Right atrium auricular region (tissue), 2 donors: Measurements from ENCODE around the gene EEF2K. TPM values are rescaled to one million over a fixed set of nuclear protein-coding genes. Genes with fewer than 3 reads are reported as not detected.
"Not testable (repeated sequence)": the region's sequence is repeated elsewhere in the genome, so short reads cannot be mapped to it uniquely, and the experiment has no call there.

Experiments
- DNase-seq: peaks from one replicate; pipeline ENCODE4 v3.0.0-alpha.2; 2019; ENCODE audit warnings: low spot score
- H3K27ac ChIP-seq, 2 donors: fragments of 200-600 bp; sonication (generic); 1 replicate in 1 of 2; 2 replicates in 1 of 2; pipeline ENCODE4 v1.5.1; 2016 to 2019
- H3K27me3 ChIP-seq, 2 donors: fragments of 200-600 bp; sonication (generic); one replicate each; pipeline versions ENCODE4 v1.5.1 to v1.6.0; 2017 to 2019
- H3K36me3 ChIP-seq: fragments of 200-600 bp; sonication (generic); one replicate; pipeline ENCODE4 v1.5.1; 2016
- H3K4me1 ChIP-seq, 2 donors: fragments of 200-600 bp; sonication (generic); one replicate each; pipeline versions ENCODE4 v1.5.1 to v1.6.0; 2017 to 2019
- H3K4me3 ChIP-seq, 2 donors: fragments of 200-600 bp; sonication (generic); 1 replicate in 1 of 2; 2 replicates in 1 of 2; pipeline ENCODE4 v1.5.1; 2017 to 2019; ENCODE audit warnings: mild to moderate bottlenecking in 1 of 2, moderate library complexity in 1 of 2
- H3K9me3 ChIP-seq, 2 donors: fragments of 200-600 bp; sonication (generic); one replicate each; pipeline ENCODE4 v1.5.1; 2019
- total RNA-seq, 2 donors: library from RNA; depleted of rRNA; stranded (reverse); fragments of >200 nt; gene quantifications; one replicate each; pipeline ENCODE4 v1.1.0, GENCODE V29; 2016
- TF ChIP-seq, protein P1 (sequence below), 2 donors: fragments of 200-600 bp; sonication (generic); IDR thresholded peaks; one replicate each; pipeline ENCODE4 v1.5.1; 2019; ENCODE audit warnings: antibody characterized with exemption in 2 of 2

Gene EEF2K
- total RNA-seq, 2 donors from 2014 or later, result 12.9 to 18.9 TPM

DNA sequence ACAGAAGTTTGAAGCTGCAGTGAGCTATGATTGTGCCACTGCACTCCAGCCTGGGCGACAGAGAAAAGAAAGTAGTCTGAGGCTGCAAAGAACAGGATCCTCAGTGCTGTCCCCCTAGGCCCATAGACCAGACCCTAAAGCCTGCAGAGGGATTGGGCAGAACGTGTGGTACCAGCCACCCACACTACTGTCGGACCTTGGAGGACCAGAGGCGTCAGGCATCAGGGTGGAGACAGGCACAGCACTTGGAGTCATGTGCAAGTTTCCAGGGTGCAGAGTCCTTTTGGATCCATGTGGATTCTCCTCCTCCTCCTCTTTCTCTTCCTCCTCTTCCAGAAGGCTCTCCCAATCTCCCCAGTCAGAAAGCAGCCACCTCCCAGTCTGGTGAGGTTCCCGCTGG lies 41.6 kb upstream of the EEF2K start:
- no peaks in the 10 kb centered on the region for H3K36me3 ChIP-seq
- peaks cover 0 to 11% of the 10 kb centered on the region in 2 donors for H3K27me3 ChIP-seq
- H3K27ac ChIP-seq, result no peak overlapping the region
- TF ChIP-seq, protein P1, sequence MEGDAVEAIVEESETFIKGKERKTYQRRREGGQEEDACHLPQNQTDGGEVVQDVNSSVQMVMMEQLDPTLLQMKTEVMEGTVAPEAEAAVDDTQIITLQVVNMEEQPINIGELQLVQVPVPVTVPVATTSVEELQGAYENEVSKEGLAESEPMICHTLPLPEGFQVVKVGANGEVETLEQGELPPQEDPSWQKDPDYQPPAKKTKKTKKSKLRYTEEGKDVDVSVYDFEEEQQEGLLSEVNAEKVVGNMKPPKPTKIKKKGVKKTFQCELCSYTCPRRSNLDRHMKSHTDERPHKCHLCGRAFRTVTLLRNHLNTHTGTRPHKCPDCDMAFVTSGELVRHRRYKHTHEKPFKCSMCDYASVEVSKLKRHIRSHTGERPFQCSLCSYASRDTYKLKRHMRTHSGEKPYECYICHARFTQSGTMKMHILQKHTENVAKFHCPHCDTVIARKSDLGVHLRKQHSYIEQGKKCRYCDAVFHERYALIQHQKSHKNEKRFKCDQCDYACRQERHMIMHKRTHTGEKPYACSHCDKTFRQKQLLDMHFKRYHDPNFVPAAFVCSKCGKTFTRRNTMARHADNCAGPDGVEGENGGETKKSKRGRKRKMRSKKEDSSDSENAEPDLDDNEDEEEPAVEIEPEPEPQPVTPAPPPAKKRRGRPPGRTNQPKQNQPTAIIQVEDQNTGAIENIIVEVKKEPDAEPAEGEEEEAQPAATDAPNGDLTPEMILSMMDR (IDR thresholded peaks at IDR 0.05), result no peak
- H3K4me3 ChIP-seq, result no peak overlapping the region
- peaks cover 0 to 6% of the 10 kb centered on the region in 2 donors for H3K4me1 ChIP-seq
- no peak for DNase-seq
- H3K9me3 ChIP-seq, result peaks cover 0 to 6% of the 10 kb centered on the region in 2 donors

DNA sequence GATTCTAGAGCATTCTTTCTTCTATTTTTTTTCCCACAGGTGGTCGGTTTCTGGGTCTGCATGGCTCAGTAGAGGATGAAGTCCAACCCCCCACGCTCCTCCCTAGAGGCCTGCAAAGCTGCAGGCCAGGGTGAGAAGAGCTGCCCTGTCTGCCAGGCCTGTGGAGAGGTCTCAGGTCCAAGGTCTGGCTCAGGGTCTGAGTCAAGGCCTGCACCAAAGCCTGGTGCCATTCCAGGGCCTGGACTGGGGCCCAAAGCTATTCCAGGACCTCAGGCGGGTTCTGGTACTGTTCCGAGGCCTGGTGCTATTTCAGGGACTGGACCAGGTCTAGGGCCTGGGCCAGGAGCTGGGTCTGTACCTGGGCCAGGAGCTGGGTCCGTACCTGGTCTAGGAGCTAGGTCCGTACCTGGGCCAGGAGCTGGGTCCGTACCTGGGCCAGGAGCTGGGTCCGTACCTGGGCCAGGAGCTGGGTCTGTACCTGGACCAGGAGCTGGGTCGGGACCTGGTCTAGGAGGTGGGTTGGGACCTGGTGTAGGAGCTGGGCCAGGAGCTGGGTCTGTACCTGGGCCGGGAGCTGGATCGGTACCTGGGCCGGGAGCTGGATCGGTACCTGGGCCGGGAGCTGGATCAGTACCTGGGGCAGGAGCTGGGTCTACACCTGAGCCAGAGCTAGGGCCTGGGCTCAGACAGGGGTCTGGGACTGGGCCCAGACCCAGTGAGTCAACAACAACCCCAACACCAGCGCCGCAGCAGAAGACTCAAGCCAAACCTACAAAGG lies 40.4 kb upstream of the EEF2K start:
- H3K9me3 ChIP-seq, result peaks cover 0 to 6% of the 10 kb centered on the region in 2 donors
- H3K27me3 ChIP-seq, result peaks cover 0 to 11% of the 10 kb centered on the region in 2 donors
- H3K27ac ChIP-seq, result no peak overlapping the region
- H3K4me3 ChIP-seq, result no peak overlapping the region
- DNase-seq, result no peak
- H3K4me1 ChIP-seq, result peaks cover 0 to 6% of the 10 kb centered on the region in 2 donors
- H3K36me3 ChIP-seq, result no peaks in the 10 kb centered on the region
- TF ChIP-seq, protein P1 (IDR thresholded peaks at IDR 0.05), result no peak

DNA sequence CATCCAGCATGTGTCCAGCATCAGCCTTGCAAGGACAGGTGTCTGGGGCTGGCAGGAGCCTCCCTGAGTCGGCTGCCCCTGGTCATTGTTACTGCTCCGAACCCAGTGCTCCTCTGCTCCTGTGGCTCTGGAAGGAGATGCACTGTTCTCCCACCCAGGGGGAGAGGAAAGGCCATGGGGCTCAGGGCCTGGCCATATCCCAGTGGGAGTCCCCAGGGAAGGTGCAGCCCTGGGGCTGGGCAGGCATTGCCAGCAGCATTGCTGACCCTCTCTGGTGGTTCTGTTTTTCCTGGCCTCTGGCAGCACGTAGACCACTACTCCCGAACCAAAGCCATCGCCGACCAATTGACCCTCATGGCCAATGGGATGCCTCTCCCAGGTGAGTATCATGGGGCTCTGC lies 34.1 kb upstream of the EEF2K start:
- Histone ChIP-seq H3K36me3 (no peaks in the 10 kb centered on the region), H3K4me1 (no peaks in the 10 kb centered on the region), H3K4me3 (no peak overlapping the region), H3K9me3 (no peaks in the 10 kb centered on the region), H3K27ac (no peak overlapping the region), H3K27me3 (no peaks in the 10 kb centered on the region)
- no peak for DNase-seq
- TF ChIP-seq, protein P1 (IDR thresholded peaks at IDR 0.05), result no peak

DNA sequence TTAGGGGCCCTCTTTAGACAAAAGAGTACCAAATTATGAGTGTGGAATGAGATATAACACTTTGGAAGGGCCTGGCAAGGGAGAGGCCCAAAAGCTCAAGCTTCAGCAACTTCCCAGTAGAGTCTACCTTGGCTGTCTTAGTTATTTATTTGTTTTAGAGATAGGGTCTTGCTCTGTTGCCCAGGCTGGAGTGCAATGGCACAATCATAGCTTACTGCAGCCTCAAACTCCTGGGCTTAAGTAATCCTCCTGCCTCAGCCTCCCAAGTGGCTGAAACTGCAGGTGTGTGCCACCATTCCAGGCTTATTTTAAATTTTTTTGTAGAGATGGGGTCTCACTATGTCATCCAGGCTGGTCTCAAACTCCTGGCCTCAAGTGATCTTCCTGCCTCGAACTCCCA lies 33.4 kb upstream of the EEF2K start:
- not testable (repeated sequence) for H3K27me3 ChIP-seq, H3K36me3 ChIP-seq, H3K27ac ChIP-seq, H3K4me3 ChIP-seq, DNase-seq, H3K9me3 ChIP-seq, H3K4me1 ChIP-seq

DNA sequence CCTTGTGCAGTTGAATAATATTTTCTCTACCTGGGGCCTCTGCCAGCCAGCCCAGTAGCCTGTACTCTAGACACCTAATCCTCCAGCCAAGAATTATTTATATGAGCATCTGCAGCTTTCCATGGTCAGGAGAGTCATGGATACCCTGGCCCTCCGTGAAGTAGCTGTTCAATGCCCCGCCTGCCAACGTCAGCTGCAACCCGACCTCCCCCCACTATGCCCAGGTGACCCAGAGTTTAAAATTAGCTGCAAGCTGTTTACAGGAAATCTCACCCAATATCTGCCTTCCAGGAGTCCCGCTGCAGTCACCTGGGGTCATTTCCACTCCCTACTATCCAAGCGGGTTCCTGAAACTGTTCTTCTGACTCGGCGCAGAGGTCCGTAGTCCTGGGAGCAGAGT lies 31.4 kb upstream of the EEF2K start:
- TF ChIP-seq, protein P1 (IDR thresholded peaks at IDR 0.05), result no peak
- no peak for DNase-seq
- Histone ChIP-seq H3K9me3 (no peaks in the 10 kb centered on the region), H3K4me3 (no peak overlapping the region), H3K27ac (no peak overlapping the region), H3K27me3 (no peaks in the 10 kb centered on the region), H3K4me1 (no peaks in the 10 kb centered on the region), H3K36me3 (no peaks in the 10 kb centered on the region)

DNA sequence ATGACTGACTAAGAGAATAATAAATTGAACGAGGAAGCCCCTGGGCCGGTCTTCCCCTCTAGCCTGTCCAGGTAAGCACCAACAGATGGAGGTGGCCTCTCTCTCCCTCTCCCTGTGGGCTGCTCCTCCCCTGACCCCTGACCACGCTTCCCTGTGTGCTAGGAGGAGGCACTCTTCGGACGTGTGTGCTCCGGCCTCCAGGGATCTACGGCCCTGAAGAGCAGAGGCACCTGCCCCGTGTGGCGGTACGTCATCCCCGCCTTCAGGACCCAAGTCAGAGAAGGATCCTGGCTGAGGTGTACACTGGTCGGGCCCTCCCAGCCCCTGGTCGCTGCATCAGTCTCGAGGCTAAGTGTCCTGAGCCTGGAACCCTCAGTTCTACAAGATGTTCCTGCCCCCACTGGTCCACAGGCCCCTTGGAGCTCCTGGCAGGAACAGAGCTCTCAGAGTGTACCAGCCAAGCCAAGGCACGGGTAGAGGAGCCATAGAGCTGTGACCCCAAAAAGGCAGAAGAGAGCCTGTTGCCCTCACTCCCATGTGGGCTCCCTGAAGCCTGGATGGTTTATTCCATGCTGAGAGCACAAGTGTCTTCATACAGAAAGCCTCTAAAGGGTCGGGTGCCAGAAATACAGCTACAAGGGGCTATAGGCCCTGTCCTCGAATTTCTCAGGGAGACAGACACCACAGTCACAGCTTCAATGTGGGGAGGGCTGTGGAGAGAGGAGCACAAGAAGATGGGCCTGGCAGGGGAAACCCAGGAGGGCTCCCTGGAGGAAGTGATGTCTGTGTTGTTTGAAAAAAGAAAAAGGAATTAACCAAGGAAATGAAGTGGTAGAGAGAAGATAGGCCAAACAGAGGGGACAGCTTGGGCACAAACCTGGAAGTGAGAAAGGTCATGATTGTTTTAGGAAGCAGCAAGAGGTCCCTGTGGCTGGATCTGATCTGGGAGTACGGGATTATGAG lies 27.8 kb upstream of the EEF2K start:
- TF ChIP-seq, protein P1 (IDR thresholded peaks at IDR 0.05), result no peak
- no peak for DNase-seq
- Histone ChIP-seq H3K27me3 (no peaks in the 10 kb centered on the region), H3K27ac (no peak overlapping the region), H3K9me3 (no peaks in the 10 kb centered on the region), H3K4me1 (no peaks in the 10 kb centered on the region), H3K4me3 (no peak overlapping the region), H3K36me3 (no peaks in the 10 kb centered on the region)
